Islet precursor cell (in vitro differentiated cells): ENCODE results near the gene GPR132.
A peak's percentile ranks its signal among the peaks of the same experiment; 100 is the strongest.
"Not testable (repeated sequence)": the region's sequence is repeated elsewhere in the genome, so short reads cannot be mapped to it uniquely, and the experiment has no call there.

Experiments used
- DNase-seq: peaks from one replicate; pipeline ENCODE4 v3.0.0-alpha.2; 2018

Gene GPR132

GRCh38 chr14:105065280-105066228 is at the start of gene GPR132:
GPR132 (minus strand) TSS chr14:105065430; CDS start chr14:105055420, 10,010 bp downstream.
- peak; percentile 86 for DNase-seq

- not testable (repeated sequence) for DNase-seq
Measured at GRCh38 chr14:105109243-105109642, 44.0 kb upstream of the GPR132 start.

- no peak for DNase-seq
Measured at GRCh38 chr14:105108516-105108864, 43.3 kb upstream of the GPR132 start.

- DNase-seq, result peak; percentile 22
Measured at GRCh38 chr14:105107781-105108515, 42.7 kb upstream of the GPR132 start.

GRCh38 chr14:105107351-105107750 is 42.1 kb upstream of the GPR132 start:
- DNase-seq, result no peak

- DNase-seq, result no peak
Measured at GRCh38 chr14:105105158-105105557, 39.9 kb upstream of the GPR132 start.

GRCh38 chr14:105102893-105103292 is 37.7 kb upstream of the GPR132 start:
- no peak for DNase-seq

- no peak for DNase-seq
Measured at GRCh38 chr14:105102361-105102870, 37.2 kb upstream of the GPR132 start.

- no peak for DNase-seq
Measured at GRCh38 chr14:105100910-105101309, 35.7 kb upstream of the GPR132 start.

GRCh38 chr14:105099778-105100177 is 34.5 kb upstream of the GPR132 start:
- DNase-seq, result no peak

GRCh38 chr14:105098316-105098715 is 33.1 kb upstream of the GPR132 start:
- no peak for DNase-seq

GRCh38 chr14:105097794-105098127 is 32.5 kb upstream of the GPR132 start:
- no peak for DNase-seq

- DNase-seq, result no peak
Measured at GRCh38 chr14:105096206-105096875, 31.1 kb upstream of the GPR132 start.

GRCh38 chr14:105095236-105095805 is 30.1 kb upstream of the GPR132 start:
- no peak for DNase-seq

GRCh38 chr14:105094193-105094907 is 29.1 kb upstream of the GPR132 start:
- no peak for DNase-seq

GRCh38 chr14:105093431-105094192 is 28.4 kb upstream of the GPR132 start:
- DNase-seq, result peak; percentile 94

- peak; percentile 76 for DNase-seq
Measured at GRCh38 chr14:105093038-105093430, 27.8 kb upstream of the GPR132 start.

GRCh38 chr14:105092171-105093037 is 27.2 kb upstream of the GPR132 start:
- peak; percentile 81 for DNase-seq

- peak; percentile 72 for DNase-seq
Measured at GRCh38 chr14:105091517-105092170, 26.4 kb upstream of the GPR132 start.

GRCh38 chr14:105091054-105091516 is 25.9 kb upstream of the GPR132 start:
- no peak for DNase-seq
